Breast epithelium (tissue), 3 donors: ENCODE data around the gene RIMS1.

Source experiments
- POLR2A ChIP-seq: fragments of 450-650 bp; IDR thresholded peaks from one replicate; pipeline ENCODE4 v1.6.1; 2016; ENCODE audit warnings: antibody characterized with exemption, mild to moderate bottlenecking, moderate library complexity
- POLR2AphosphoS5 ChIP-seq, 3 donors: sonication (generic); formaldehyde crosslinking; IDR thresholded peaks; one replicate each; pipeline ENCODE4 v1.6.1; 2017; ENCODE audit warnings: antibody characterized with exemption in 3 of 3
- TF ChIP-seq, protein P1 (sequence below), 3 donors: fragments of 450-650 bp; IDR thresholded peaks; one replicate each; pipeline ENCODE4 v1.5.1; 2016 to 2017; ENCODE audit warnings: antibody characterized with exemption in 3 of 3, mild to moderate bottlenecking in 3 of 3, moderate library complexity in 3 of 3

DNA sequence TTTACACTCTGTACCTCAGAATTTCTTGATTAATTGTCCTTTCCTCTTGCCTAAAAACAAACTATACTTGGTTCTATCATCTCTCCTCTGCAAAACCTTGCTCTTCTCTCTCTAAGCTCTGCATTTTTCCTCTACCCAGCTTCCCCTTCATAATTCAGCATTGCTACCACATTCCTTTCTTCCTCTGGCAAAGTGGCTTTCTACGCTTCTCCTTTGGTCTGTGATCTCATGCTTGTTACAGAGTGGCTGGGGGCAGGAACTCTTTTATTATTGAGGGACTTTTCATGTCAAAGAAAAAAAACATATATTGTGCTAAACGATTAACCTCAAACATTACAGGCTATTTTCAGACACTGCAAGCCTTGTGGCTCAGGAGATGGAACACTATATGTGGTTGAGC, 402.2 kb downstream of the RIMS1 start:
- TF ChIP-seq, protein P1, sequence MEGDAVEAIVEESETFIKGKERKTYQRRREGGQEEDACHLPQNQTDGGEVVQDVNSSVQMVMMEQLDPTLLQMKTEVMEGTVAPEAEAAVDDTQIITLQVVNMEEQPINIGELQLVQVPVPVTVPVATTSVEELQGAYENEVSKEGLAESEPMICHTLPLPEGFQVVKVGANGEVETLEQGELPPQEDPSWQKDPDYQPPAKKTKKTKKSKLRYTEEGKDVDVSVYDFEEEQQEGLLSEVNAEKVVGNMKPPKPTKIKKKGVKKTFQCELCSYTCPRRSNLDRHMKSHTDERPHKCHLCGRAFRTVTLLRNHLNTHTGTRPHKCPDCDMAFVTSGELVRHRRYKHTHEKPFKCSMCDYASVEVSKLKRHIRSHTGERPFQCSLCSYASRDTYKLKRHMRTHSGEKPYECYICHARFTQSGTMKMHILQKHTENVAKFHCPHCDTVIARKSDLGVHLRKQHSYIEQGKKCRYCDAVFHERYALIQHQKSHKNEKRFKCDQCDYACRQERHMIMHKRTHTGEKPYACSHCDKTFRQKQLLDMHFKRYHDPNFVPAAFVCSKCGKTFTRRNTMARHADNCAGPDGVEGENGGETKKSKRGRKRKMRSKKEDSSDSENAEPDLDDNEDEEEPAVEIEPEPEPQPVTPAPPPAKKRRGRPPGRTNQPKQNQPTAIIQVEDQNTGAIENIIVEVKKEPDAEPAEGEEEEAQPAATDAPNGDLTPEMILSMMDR (IDR thresholded peaks at IDR 0.05) = no peak
- TF ChIP-seq POLR2A (no peak), POLR2AphosphoS5 (IDR thresholded peaks at IDR 0.05) (no peak)
